Embryonic facial prominence (tissue), 1 donor: ENCODE measurements around the gene PLK2.

Experiments
- DNase-seq: peaks from one replicate; pipeline ENCODE4 v3.0.0-alpha.2; 2016; ENCODE audit errors: extremely low spot score

The PLK2 gene

GRCh38 chr5:58481066-58481676 lies 21.3 kb upstream of the PLK2 start:
- no peak for DNase-seq

GRCh38 chr5:58477760-58478376 lies 18.0 kb upstream of the PLK2 start:
- DNase-seq: no peak

GRCh38 chr5:58475404-58475803 lies 15.5 kb upstream of the PLK2 start:
- DNase-seq: no peak

GRCh38 chr5:58469896-58470295 lies 10.0 kb upstream of the PLK2 start:
- DNase-seq: no peak

GRCh38 chr5:58466939-58467338 lies 7.1 kb upstream of the PLK2 start:
- no peak for DNase-seq

GRCh38 chr5:58462623-58463230 lies 2.8 kb upstream of the PLK2 start:
- DNase-seq: no peak

- DNase-seq: no peak
These were observed 2.3 kb upstream of the PLK2 start for GRCh38 chr5:58462154-58462553.

- DNase-seq: peak; percentile 66
These were observed 923 bp upstream of the PLK2 start for GRCh38 chr5:58460732-58461286.

GRCh38 chr5:58459146-58460001 lies 512 bp downstream of the PLK2 start:
- DNase-seq: no peak

GRCh38 chr5:58458743-58459145 lies 1.1 kb downstream of the PLK2 start:
- no peak for DNase-seq

- no peak for DNase-seq
These were observed 1.6 kb downstream of the PLK2 start for GRCh38 chr5:58458141-58458742.

GRCh38 chr5:58457050-58457449 lies 2.8 kb downstream of the PLK2 start:
- DNase-seq: no peak

GRCh38 chr5:58456486-58456885 lies 3.4 kb downstream of the PLK2 start:
- DNase-seq: no peak

GRCh38 chr5:58456026-58456425 lies 3.9 kb downstream of the PLK2 start:
- DNase-seq: no peak

GRCh38 chr5:58455480-58455879 lies 4.4 kb downstream of the PLK2 start:
- no peak for DNase-seq

- no peak for DNase-seq
These were observed 4.8 kb downstream of the PLK2 start for GRCh38 chr5:58455066-58455465.

GRCh38 chr5:58454025-58454424 lies 5.9 kb downstream of the PLK2 start:
- DNase-seq: no peak

- DNase-seq: no peak
These were observed 6.6 kb downstream of the PLK2 start for GRCh38 chr5:58453306-58453705.

- DNase-seq: no peak
These were observed 7.2 kb downstream of the PLK2 start for GRCh38 chr5:58452566-58453258.

GRCh38 chr5:58451732-58452565 lies 7.9 kb downstream of the PLK2 start:
- no peak for DNase-seq
